Activated CD8-positive, alpha-beta memory T cell treated with anti-CD3 and anti-CD28 coated beads, Interleukin-2, amount 50 U/mL, for 1 hour (primary cell): ENCODE results near the gene ARGLU1.

Experiments
- DNase-seq: peaks from one replicate; pipeline ENCODE4 v3.0.0-alpha.2; 2020; ENCODE audit errors: extremely low read depth

ARGLU1 gene

GRCh38 chr13:106524108-106524507 is 43.8 kb downstream of the ARGLU1 start:
- DNase-seq = no peak

- no peak for DNase-seq
Measured at GRCh38 chr13:106523576-106523975, 44.4 kb downstream of the ARGLU1 start.

DNA sequence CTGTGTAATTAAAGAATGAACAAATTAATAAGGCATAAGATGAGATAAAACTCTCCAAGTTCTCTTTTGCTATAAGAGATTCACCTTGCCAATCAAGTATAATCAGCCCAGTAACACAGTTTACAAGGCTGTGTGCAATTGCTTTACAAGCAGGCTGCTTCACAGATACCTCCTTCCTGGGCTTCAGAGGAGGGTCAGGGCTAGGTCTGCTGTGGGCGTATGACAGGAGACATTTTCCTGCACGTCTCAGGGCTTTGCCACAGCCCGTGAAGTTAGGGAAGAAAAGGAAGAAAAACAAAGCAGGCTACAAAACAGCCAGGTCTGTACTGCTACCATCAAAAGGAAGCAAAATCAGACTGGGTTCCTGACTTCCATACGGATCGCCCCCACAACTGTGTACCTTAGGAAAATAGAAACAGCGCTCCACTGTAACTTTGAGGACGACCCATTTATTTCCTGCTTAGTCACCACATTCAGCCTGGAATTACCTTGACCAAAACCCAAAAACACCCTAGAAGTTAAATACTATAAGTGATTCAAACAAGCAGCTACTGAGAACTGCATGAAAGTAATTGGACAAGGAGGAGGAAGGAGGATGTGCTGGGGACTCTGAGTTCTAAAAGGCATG is 44.9 kb downstream of the ARGLU1 start:
- DNase-seq = no peak

DNA sequence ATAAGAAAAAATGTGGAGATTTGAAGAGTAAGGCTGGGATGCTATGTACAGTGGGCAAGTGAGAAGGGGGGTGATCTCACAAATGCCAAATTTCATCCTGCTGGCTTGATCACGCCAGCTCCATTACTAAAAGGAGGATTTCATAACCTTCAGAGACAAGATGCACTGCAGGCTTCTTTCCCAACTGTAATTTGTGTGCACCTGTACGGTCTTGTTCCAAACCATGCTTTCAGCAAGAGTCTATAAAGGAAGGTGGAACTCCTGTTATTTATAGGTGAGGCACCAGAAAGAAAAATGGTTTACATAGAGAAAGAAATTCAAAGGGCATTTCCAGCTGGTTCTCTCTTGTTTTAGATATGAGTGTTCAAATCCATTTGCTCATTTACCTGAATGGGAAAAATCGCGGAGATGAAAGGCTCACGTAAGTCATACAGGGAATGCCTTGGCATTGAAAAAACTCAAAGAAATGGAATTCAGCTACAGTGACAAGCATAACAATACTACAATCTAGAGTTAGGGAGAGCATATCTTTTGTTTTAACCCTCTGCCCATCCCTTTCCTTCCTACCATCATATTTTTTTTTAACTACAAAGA is 45.7 kb downstream of the ARGLU1 start:
- DNase-seq = no peak

- DNase-seq = no peak
Measured at GRCh38 chr13:106521095-106521799, 46.7 kb downstream of the ARGLU1 start.

GRCh38 chr13:106520251-106521054 is 47.5 kb downstream of the ARGLU1 start:
- no peak for DNase-seq

GRCh38 chr13:106518512-106518911 is 49.4 kb downstream of the ARGLU1 start:
- no peak for DNase-seq

DNA sequence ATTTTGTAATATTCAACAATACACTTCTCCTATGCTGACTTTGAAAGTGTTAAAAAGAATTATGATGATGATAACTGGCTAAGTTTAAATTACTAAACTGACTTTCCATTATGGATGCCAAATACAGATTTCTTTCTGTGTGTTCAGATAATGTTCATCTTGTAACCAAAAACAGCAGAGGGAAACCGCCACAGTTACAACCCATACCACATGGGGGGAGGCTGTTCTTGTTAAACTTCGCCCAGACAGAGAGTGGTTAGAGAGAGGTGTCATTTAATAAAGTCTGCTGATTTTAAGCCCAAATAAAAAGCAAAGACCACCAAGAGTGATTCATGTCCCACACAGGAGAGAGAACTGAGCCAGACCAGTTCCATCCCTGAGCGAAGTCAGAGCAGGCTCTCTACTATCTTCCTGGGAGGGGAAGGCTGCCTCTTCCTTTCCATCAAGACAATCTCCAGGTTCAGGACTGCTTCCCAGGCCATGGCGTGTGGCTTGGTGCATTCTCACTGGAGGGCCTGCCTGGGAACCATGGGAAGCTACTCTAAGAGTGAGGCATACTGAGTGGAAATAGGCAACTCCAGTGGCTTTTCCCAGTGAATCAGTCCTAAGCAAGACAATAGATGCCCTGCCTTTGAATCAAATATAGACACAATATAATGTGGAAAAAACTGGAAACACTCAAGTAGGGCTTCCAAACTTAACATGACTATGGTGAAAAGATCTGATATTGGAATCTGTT is 50.7 kb downstream of the ARGLU1 start:
- no peak for DNase-seq

DNA sequence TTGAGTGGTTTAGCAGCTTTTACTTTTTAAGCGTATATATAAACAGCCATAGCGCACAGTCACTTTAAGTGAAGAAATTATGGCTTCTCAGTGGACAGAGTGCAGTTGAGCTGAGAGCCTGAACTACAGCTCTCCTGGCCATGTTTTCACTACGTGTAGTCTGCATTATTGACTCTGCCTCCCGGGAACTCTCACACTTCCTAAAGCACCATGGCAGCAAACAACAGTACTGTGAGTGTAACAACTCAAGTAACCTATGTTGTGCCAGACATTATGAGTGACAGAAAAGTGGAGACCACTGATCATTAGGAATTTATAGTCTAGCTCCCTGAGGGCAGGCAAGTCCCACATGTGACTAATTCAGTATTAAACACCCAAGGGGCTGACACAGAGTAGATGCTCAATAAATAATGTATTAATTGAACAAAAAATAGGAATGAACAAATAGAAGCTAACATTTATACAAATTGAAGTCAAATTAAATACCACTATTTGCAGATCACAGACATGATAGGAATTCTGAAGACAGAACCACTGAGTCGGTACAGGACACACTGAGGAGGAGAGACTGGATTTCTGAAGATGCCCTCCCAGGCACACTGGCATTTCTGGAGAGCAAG is 52.2 kb downstream of the ARGLU1 start:
- no peak for DNase-seq

DNA sequence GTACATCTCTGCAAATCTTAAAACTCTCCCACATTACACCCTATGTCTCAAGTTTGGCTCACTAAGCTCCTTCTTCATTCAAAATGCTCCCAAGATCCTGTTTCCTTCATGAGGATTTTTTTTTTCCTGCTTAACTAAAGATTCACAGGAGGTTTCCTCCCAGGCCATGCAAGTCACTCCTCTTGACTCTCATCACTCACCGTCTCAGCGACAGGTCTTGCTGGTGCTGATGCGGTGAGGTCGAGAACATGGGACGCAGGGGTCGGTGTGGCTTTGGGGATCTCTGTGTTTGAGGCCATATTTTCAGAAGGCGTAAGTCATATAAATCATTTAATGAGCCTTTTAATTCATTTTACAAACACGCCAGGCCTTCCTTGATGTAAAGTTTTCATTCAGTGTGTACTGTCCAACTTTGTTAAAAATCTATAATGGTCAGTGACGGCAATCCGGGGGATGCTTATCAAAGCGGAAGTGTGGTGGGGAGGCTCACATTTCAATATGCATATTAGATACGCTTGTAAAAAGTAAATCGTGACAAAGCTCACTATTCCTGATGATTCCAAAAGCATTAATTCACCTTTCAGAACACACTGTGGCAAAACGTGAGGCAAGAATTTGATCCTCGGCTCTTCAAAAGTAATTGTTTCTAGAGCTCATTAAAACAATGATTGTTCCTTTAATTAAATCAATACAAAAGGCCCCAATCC is 52.9 kb downstream of the ARGLU1 start:
- no peak for DNase-seq

GRCh38 chr13:106513025-106513983 is 54.6 kb downstream of the ARGLU1 start:
- no peak for DNase-seq

- no peak for DNase-seq
Measured at GRCh38 chr13:106507560-106508274, 60.2 kb downstream of the ARGLU1 start.

GRCh38 chr13:106506286-106506685 is 61.7 kb downstream of the ARGLU1 start:
- no peak for DNase-seq

- DNase-seq = no peak
Measured at GRCh38 chr13:106505732-106506131, 62.2 kb downstream of the ARGLU1 start.

GRCh38 chr13:106505295-106505694 is 62.6 kb downstream of the ARGLU1 start:
- DNase-seq = no peak

DNA sequence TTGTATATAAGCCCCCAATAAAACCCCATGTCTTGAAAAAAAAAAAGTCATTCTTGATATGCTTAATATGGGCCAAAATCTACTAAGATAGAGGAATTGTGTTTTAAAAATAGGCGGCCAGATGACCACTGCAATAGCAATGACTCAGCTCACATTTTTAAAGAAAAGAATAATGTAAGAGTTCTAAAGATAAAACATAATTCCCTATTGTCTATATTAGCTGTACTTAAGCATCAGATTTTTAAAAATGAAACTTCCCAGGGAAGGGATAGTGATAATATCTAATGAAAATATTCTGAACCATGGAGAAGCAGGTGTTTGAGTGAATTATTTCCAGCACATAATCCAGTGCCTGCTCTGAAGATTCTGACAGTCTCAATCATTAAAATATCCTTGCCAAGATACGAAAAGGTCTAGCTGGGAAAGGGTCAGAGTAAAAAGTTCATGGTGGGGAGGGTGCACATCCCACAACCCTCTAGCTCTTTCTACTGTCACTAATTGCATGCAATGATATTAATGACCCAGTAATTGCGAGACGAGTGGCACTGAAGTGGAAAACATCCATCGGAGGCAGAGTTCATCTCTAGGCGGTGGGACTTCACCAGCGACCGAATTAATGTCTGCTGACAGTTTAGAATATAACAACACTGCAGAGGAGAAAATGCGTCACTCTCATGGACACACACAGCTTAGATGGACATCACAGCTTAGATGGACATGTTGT is 64.0 kb downstream of the ARGLU1 start:
- no peak for DNase-seq

DNA sequence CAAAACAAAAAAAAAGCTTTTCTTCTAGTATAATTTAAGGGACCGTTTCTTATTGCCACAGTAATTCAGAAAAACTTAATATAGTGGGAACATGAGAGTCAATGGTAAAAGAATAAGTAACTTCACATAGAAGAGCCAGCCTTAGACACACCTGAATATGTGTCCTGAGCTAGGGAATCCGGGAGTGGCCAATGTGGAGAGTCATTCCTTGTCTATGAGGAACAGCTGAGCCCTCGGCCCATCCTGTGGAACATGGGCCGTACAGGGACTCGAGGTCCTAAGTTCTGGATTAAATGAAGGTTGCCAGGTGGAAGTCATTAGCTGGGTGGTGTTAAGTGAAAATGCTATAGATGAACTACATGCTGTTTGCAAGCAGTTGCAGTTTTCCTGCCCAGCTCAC is 64.7 kb downstream of the ARGLU1 start:
- DNase-seq = no peak

DNA sequence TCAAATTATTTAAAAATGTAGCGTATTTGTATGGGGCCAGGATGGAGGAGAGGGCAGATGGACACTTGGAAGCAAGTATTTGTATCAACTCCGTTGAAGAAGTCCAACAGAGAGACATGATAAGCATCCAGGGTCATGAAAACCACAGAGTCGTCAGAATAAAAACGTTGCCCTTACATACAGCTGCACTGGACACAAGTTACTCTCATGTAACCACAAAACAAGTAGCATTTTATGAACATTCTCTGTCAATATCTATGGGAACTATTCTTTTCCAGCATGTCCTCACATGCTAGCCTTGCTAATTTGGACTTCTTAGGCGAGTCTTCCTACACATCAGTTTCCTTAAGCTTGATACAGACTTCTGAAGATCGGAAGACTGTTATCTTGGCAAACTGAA is 67.5 kb downstream of the ARGLU1 start:
- DNase-seq = no peak
